GM12873 (cell line): ENCODE results near the gene TRPT1.
A peak's percentile ranks its signal among the peaks of the same experiment; 100 is the strongest.

Source experiments
- TF ChIP-seq, protein P1 (sequence below): IDR thresholded peaks from 2 replicates; pipeline ENCODE4 v1.5.1; 2012; ENCODE audit warnings: low read depth, mild to moderate bottlenecking, moderate library complexity, low read length, control low read depth; ENCODE audit not compliant: insufficient read depth; ENCODE audit errors: missing control alignments

Gene TRPT1

DNA sequence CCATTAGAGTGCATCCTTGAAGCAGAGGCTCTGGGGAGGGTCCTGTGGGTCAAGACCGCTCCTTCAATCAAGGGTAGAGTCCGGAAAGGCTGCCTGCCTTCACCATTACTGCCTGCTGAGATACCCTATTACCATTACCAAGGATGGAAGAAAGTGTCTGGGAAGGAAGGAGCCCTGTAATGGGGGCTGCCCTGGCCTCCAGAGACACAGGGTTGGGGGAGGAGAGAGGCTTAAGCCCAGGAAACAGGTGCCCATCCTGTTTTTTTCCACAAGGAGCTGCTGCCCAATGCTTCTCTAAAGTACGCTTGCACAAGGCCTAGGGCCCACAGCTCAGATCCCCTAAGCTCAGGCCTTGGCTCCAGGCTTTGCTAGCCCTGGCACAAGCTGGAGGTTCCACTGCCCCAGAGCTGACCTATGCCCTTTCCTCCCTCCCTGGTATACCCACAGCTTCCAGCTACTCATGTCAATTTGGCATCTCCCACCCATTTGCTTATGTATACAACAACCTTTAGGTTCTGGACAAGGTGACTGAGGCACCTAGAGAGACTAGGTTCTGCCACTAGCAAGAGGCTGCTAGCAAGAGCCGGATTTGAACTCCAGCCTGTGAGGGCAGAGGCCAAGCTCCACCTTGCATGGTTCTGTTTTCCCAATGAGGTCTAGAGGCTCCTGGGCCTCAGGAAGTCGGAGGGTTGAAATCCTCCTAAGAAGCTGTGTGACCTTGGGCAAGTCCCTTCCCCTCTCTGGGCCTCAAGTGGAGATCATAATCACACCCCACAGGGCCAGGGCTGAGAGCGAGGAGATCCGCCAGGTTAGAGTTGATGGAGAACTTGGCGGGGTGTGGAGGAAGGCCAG, 23.8 kb upstream of the TRPT1 start:
- TF ChIP-seq, protein P1, sequence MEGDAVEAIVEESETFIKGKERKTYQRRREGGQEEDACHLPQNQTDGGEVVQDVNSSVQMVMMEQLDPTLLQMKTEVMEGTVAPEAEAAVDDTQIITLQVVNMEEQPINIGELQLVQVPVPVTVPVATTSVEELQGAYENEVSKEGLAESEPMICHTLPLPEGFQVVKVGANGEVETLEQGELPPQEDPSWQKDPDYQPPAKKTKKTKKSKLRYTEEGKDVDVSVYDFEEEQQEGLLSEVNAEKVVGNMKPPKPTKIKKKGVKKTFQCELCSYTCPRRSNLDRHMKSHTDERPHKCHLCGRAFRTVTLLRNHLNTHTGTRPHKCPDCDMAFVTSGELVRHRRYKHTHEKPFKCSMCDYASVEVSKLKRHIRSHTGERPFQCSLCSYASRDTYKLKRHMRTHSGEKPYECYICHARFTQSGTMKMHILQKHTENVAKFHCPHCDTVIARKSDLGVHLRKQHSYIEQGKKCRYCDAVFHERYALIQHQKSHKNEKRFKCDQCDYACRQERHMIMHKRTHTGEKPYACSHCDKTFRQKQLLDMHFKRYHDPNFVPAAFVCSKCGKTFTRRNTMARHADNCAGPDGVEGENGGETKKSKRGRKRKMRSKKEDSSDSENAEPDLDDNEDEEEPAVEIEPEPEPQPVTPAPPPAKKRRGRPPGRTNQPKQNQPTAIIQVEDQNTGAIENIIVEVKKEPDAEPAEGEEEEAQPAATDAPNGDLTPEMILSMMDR: no peak

DNA sequence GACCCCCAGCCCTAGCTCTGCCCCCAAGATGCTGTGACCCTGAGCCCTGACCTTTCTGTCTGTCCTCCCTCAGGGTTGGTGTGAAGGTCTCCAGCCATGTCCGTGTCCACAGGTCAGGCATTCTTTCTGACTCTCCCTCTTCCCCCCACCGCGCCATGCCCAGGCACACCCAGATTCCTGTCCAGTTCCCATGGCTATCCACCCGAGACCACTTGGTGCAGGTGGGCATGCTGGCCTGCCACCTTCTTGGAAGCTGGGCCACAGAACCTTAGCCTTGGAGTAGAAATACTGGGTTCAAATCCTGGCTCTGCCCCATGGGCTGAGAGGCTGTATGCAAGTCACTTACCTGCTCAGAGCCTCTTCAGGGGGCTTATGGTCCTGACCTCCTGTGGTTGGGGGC, 23.1 kb upstream of the TRPT1 start:
- TF ChIP-seq, protein P1: no peak

DNA sequence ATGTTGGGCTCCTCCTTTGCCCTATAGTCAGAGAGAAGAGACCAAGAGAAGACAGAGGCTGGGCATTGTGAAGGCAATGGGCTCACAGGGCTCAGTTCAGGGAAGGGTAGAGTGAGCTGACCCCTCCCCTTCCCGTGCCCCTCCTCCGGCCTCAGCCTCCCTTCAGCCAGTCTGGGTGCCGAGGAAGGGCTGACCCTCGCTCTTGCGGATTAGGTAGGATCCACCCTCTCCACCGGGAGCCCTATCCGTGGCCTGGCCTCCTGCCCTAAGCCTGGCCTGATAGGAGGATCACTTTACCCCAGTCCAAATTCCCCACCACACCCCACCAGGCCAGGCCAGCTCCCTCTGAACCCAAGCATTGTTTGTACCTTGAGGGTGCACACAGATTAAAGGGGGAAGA, 22.6 kb upstream of the TRPT1 start:
- TF ChIP-seq, protein P1: no peak

DNA sequence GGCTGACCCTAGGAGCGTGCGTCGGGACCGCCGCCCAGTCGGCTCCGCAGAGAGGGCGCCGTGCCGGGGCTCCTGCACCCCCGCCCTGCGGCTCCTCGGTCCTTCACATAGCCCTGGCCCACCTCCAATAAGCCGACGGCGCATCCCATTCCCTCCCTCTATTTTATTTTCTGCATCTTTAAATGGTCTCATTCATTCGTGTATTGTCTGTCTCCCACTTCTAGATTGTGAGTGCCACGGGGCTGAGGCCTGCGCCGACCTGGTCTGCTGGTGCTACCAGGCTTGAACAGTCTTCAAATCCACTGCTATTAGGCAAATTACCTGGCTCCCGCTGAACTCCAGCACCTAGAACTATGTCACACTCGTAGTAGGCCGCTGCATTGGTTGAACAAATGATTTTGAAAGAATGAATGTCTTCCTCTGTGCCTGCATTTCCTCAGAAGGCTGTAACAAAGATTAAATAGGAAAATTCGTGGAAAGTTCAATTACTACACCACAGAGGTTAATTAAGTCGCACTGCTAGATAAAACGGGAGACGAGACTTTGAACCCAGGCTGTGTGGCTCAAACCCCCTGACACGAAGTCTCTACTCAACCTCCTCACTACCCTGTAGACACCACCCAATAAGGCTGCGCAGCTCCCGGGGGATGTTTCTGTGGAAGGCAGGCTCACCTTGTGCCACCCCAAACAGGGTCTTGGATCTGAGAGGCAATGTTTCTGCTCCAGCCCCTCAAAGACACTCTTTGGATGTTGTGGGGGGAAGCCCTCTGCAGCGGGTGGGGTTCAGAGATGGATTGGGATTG, 21.9 kb upstream of the TRPT1 start:
- TF ChIP-seq, protein P1: no peak

DNA sequence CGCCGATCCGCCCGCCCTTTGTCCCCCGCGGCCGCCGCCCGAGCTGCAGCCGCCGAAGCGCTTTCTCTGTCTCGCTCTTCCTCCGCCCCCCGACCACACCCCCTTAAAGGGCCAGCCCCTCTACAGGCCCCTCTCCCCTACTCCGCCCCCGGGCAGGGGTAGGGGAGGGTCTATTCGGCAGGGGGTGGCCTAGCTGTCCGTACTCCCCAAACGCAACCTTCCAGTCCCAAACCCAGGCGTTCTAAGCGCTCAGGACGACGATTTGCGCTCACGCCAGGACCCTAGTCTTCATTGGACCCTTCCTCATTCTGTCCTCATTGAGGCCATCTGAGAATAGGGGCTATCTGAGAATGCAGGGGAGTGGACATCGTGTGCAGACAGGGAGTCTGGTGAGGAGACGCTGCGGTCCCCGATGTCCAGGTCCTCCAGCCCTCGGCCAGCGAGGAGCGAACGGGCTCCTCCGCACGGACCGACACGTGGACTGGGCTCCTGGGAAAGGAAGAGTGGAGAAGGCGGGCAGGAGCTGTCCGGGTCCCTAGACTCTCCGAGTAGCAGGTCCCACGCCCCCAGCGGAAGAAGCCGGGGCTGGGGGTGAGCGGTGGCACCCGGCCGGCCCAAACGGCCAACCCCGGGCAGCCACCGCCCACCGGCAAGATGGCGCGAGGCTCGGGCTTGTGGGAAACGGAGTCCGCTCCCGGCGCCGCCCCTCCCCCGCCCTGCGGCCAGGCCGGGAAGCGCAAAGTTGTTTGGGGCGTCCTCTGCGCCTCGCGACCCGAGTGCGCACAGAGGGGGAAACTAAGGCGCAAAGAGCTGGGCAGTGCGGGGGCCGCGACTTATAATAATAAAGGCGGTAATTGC, 21.1 kb upstream of the TRPT1 start, which contains the start of gene PPP1R14B:
PPP1R14B (minus strand) TSS at position 73 of the 858 bp plus-strand sequence. CDS start 270 bp downstream, outside the sequence.
- TF ChIP-seq, protein P1: peak; percentile 11

DNA sequence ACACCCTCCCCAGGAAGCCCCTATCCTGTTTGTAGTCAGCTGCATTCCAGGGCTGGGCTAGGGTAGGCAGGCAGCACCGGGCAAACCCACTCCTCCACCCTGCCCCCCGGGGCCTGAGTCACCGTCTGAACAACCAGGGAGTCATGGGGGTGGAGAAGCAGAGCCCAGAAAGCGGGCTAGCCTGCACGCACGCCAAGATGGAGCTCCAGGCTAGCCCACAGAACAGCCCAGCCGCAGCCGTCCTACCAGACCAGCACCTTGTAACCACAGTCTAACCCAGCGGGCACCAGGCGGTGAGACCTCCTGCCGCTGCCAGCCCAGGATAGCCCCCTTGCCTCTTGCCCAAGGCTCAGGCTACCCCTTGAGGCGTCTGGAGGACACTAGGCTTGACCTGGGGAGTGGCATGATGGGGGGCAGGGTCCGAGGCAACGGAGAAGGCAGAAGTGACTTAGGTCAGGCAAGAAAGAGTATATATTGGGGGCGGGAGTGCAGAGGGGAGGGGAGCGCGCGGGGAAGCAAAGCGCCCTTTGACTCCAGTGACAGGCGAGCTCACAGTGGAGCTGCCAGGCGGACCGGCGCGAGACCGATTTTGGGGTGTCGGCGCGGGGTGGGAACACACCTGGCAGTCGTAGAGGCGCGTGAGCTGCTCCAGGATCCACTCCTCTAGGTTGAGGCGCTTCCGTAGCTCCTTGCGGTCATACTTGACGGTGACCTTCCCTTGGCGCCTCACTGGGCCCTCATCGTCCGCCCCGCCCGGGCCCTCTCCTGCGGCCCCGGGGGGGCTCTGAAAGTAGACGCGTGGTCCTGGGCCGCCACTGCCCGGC, 20.0 kb upstream of the TRPT1 start:
- TF ChIP-seq, protein P1: no peak
